Adrenal gland (tissue), 5 donors: ENCODE measurements around the gene SETBP1.

Experiments
- CTCF ChIP-seq, 6 experiments: fragments of 450-650 bp in 4 of 6; fragments of 200-600 bp in 2 of 6; sonication (generic) in 1 of 6; IDR thresholded peaks; 1 replicate in 5 of 6; 2 replicates in 1 of 6; pipeline versions ENCODE4 v1.5.1 to v1.8.0; 2016 to 2021; ENCODE audit warnings: antibody characterized with exemption in 6 of 6, mild to moderate bottlenecking in 2 of 6, moderate library complexity in 1 of 6
- POLR2A ChIP-seq, 2 donors: fragments of 450-650 bp; IDR thresholded peaks; one replicate each; pipeline ENCODE4 v1.6.1; 2017; ENCODE audit warnings: antibody characterized with exemption in 2 of 2, mild to moderate bottlenecking in 2 of 2, moderate library complexity in 1 of 2
- donor health status: DM: no; HTN: no; CAD: no.

GRCh38 chr18:44793685-44794084 is 113.0 kb downstream of the SETBP1 start:
- no peak for TF ChIP-seq CTCF (IDR thresholded peaks at IDR 0.05)
- no peak for TF ChIP-seq POLR2A (IDR thresholded peaks at IDR 0.05)
